Embryonic facial prominence (tissue), 1 donor: Measurements from ENCODE around the gene CCDC197.

Source experiments
- DNase-seq: peaks from one replicate; pipeline ENCODE4 v3.0.0-alpha.2; 2016; ENCODE audit errors: extremely low spot score

CCDC197 gene

GRCh38 chr14:93977790-93978581 is 19.1 kb upstream of the CCDC197 start:
- DNase-seq, result no peak

- no peak for DNase-seq
These were observed 18.4 kb upstream of the CCDC197 start for GRCh38 chr14:93978735-93979134.

- DNase-seq, result no peak
These were observed 16.5 kb upstream of the CCDC197 start for GRCh38 chr14:93980456-93981201.

DNA sequence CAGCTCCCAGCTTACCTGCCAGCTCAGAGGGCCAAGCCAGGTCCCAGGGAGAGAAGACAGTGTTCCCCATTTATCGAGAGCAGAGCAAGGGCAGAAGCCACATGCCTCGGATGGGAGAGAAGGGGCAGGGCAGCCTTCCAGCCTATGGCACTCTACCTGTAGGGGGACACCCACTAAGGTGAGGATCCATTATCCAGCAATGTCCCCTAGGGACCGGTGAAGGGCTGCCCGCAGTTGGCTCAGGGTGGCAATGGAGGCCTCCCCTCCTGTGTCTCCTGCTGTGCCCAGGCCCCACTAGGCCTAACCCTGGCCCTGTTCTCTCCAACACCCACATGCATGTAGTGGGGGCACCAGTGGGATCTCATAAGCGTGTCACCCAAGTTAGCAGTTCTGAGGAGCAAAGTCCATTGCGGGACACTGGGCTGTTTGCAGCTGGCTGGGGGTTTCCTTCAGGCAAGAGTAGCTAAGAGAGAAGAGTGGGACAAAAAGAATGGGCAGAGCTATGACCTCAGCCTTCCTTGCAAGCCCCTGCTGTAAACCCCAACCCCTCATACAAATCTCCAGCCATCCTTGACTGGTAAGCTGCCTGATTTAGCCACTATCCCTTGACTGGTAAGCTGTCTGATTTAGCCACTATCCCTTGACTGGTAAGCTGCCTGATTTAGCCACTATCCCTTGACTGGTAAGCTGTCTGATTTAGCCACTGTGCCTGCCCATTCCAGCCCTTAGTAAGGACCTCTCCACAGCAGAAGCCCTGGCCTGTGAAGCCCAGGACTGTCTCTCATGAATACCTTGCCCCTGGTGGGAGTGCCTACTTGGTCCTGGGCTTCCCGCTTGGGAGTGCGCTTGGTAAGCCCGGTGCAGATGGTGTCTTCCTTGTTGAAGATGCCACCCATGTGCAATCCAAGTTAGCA is 15.5 kb upstream of the CCDC197 start:
- DNase-seq, result no peak

- DNase-seq, result no peak
These were observed 14.7 kb upstream of the CCDC197 start for GRCh38 chr14:93982230-93983007.

DNA sequence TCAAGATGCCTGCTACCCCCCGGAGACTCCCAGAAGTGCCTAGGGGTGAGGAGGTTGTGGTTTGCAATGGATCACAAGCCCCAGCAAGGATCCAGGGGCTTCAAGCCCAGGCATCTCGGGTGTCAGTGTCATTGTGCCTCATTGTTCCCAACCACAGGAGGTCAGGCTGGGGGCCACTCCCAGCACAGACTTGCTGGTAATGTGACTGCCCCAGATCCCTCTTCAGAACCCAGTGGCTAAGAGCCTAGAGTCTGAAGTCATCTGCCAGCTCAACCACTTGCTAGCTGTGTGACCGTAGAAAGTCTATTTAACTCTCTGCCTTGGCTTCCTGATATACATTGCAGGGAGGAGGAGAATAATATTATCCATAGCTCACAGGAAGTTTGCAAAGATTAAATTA is 13.0 kb upstream of the CCDC197 start:
- no peak for DNase-seq

DNA sequence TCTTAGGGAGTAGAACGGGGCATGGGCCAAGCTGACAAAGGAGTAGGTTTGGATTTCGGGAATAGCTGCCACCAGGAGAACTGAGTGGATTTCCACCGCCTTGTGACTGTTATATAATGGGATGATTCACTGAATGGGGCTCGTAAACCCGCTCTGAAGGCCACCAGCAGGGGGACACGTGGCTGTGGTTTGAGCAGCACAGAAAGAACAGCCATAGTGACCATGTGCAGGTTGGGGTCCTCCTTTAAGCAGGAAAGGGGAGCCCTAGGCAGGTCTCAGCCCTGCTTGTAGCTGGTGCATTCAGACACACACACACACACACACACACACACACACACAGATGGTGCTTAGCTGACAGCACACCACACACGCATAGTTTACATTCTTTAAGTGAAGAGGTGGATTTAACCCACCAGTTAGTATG is 12.1 kb upstream of the CCDC197 start:
- DNase-seq, result no peak

- DNase-seq, result no peak
These were observed 10.1 kb upstream of the CCDC197 start for GRCh38 chr14:93986955-93987354.

- DNase-seq, result no peak
These were observed 9.7 kb upstream of the CCDC197 start for GRCh38 chr14:93987376-93987775.

GRCh38 chr14:93987815-93988476 is 9.2 kb upstream of the CCDC197 start:
- DNase-seq, result no peak

DNA sequence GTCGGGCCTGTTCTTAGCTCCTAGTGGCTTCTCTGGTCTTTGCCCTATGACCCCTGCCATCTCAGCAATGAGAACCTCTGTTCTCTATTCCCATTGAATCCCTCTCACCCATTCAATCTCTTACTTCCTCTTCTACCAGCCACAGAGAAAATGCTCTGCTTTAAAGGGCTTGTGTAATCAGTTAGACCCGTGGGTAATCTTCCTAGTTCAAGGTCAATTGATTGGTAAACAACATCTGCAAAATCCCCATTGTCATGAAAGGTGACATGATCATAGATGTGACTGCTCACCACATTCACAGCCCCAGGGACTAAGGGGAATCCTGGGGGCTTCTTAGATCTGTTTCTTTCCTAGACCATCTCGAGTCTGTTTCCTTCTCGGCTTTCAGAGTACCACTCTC is 7.2 kb upstream of the CCDC197 start:
- DNase-seq, result no peak

GRCh38 chr14:93991212-93991611 is 5.9 kb upstream of the CCDC197 start:
- no peak for DNase-seq

DNA sequence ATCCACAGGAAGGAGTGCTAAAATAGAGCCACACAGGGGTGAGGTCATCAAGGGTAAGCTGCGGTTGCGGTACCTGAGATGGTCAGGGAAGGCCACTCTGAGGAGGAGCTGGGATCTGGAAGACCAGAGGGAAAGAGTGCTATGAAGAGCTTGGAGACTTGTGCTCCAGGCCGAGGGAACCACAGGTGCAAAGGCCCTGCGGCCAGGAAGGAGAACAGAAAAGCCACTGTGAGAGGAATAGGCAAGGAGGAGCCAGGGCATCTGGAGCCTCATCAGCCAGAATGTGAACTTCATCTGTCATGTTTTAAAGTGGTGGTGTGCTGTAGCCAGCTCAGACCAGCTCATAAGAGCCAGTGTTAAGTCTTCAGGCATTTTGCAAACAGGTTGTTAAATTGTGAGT is 5.5 kb upstream of the CCDC197 start:
- no peak for DNase-seq

- no peak for DNase-seq
These were observed 3.7 kb upstream of the CCDC197 start for GRCh38 chr14:93993382-93993781.

DNA sequence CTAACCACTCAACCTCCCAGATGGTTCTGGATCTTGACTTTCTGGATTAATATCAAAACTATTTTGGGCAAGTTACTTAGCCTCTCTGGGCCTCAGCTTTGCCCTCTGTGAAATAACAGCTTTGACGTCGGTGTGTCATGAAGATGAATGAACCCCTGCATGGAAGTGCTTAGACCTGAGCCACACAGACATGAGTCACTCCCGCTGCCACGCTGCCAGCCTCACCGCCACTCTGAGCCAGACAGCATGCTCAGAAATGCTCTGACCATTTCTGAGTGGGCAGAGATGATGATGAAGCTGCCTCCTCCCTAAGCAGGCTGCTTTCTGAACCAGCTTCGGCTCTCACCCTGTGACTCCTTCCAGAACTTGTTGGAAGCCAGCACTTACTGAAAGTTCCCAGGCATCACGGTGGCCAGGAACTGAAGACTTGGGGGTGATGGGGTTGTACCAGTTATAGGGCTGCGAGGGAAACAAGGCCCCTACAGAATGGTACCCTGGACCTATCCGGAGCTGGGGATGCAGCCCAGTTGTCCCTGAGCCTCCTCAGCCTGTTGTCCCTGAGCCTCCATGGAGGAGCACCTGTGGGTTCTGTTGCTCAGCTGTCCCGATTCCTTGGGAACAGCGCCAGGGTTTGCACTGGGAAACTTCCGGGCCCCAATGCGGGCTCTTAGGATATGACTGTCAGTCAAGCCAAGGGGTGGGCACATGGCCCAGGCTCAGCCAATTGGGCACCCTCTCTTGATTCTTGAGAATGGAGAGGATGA is 2.0 kb upstream of the CCDC197 start:
- no peak for DNase-seq

GRCh38 chr14:93996130-93996695 is 888 bp upstream of the CCDC197 start:
- DNase-seq, result no peak

DNA sequence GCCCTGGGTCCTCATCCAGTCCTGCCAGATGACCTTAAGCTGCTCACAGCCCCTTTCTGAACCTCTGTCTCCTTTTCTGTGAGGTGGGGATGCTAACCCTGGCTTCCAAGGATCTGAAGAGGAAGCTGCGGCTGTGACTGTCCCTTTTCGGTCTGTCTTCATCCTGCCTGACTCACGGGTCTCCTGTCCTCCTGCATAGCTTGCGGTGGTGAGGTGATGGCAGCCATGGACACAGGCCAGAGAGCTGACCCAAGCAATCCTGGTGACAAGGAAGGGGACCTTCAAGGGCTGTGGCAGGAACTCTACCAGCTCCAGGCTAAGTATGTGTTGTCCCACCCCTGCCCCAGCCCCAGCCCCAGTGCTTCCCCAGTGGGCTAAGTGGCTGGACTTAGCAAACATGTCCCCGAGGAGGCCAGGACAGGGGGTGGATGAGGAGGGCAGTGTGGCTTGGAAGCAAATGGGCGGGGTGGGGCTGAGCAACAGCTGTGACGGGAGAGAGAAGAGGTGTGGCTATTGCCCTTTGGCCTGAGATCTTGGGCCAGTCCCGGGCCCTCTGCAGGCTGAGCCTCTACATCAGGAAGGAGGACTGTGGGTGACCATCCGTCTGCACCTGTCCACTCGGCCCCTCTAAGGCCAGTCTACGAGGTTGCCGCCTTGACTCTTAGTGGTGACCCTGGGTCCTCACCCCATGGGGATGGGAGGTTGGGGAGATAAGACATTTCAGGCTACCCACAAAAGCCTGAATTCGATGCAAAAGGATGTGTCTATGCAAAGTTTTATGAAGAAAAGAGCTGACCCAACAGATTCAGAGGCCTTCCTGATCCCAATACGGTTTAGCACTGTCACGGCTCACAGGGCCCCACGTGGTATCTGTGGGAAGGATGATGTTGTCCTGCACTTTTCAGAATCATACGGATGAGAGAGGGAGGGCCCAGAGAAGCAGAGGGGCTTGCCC is 1.1 kb downstream of the CCDC197 start:
- no peak for DNase-seq

GRCh38 chr14:93998871-93999403 is 1.8 kb downstream of the CCDC197 start:
- no peak for DNase-seq
